ENCODE results near the gene PRKACA. TPM values are rescaled to one million over a fixed set of nuclear protein-coding genes. Genes with fewer than 3 reads are reported as not detected.
A peak's percentile ranks its signal among the peaks of the same experiment; 100 is the strongest.

PRKACA gene
- total and polyA plus RNA-seq, 7 donors, result 33.6 to 59.1 (median 36.6) TPM

DNA sequence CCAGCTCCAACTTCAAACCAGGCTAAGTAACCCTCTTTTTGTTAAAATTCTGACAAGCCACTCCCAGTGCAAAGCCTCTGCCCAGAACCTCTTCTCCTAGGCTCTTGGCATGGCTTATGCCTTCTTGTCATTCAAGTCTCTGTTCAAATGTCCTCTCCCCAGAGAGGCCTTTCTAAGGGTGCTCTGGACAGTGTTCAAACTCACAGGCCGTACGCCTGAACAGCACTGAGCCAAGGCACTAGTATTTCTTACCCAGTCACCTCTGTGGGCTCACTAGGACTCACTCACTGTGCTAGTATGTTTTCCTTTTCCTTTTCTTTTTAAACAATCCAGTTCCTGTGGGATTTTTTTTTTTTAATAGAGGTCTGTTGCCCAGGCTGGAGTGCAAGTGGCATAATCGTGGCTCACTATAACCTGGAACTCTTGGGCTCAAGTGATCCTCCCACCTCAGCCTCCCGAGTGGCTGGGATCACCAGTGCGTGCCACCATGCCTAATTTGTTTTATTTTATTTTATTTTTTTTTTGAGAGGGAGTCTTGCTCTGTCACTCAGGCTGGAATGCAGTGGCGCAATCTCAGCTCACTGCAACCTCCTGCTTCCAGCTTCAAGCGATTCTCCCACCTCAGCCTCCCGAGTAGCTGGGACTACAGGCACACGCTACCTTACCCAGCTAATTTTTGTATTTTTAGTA is 21.2 kb upstream of the PRKACA start:
- WGBS, 2 donors, result 87 to 88% methylated on average over 9 of the region's 9 CpGs

DNA sequence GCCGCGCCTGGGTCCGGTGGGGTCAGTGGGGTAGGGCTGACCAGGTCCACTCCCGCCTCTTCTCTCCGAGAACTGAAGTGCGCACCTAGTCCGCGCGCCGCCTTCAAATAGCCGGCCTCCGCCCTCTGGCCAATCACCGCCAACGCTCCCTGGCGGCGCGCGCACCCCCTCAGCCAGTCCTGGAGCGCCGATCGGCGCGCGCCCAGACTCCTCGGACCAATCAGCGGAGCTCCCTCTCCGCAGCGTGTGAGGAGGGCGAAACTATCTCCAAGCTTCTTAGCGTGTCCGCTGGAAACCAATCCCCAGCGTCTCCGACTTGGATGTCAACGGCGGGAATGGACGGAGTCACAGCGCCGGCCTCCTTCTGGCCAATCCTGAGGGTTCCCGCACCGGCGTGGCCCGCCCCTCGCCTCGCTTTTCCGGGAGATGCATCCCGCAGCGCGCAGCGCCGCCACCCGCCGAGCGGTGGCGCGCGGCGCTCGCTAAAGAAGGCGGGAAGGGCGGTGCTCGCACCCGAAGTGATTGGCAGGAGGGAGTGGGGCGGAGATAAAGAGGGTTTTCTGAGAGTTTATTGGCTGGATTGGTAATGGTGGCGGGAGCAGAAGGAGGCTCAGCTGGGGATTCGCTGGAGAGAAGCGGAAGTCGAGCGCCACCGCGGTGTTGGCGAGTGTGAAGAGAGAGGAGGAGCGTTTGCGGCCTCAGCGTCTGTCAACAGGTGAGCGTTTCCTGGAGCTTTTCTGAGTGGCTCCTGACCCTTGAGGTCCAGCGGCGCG is 19.1 kb upstream of the PRKACA start, which contains the start of gene ASF1B:
Gene ASF1B (minus strand): TSS at position 81 of the 773 bp plus-strand sequence. CDS start 133 bp downstream, outside the sequence.
- intact Hi-C loops (cut with DNase I), result loop anchor here (2.0 kb wide), 3 partner anchors 18 to 270 kb away; no protein-coding TSS in a partner anchor
- peak; percentile 100 for DNase-seq
- H3K27me3 ChIP-seq, result no peaks in the 10 kb centered on the region
- WGBS, 2 donors, result 0% methylated on average over 78 of the region's 78 CpGs
- no peak for TF ChIP-seq EP300 (IDR thresholded peaks at IDR 0.05)
- TF ChIP-seq, protein P1, sequence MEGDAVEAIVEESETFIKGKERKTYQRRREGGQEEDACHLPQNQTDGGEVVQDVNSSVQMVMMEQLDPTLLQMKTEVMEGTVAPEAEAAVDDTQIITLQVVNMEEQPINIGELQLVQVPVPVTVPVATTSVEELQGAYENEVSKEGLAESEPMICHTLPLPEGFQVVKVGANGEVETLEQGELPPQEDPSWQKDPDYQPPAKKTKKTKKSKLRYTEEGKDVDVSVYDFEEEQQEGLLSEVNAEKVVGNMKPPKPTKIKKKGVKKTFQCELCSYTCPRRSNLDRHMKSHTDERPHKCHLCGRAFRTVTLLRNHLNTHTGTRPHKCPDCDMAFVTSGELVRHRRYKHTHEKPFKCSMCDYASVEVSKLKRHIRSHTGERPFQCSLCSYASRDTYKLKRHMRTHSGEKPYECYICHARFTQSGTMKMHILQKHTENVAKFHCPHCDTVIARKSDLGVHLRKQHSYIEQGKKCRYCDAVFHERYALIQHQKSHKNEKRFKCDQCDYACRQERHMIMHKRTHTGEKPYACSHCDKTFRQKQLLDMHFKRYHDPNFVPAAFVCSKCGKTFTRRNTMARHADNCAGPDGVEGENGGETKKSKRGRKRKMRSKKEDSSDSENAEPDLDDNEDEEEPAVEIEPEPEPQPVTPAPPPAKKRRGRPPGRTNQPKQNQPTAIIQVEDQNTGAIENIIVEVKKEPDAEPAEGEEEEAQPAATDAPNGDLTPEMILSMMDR (IDR thresholded peaks at IDR 0.05), result peak; percentile 66 to 92 (median 76)
- TF ChIP-seq POLR2A (IDR thresholded peaks at IDR 0.05), result peak; percentile 14 to 72
- peak; percentile 73 to 90 (median 85) for TF ChIP-seq POLR2AphosphoS5 (IDR thresholded peaks at IDR 0.05)
- no peaks in the 10 kb centered on the region for H3K9me3 ChIP-seq
- peak within 1 kb of the TSS; percentile 65 to 88 (median 76) for H3K4me3 ChIP-seq
- H3K4me1 ChIP-seq, result peaks cover 0 to 28% (median 27%) of the 10 kb centered on the region in 4 donors
- H3K36me3 ChIP-seq, result no peaks in the 10 kb centered on the region
- peak within 1 kb of the TSS; percentile 95 to 98 (median 96) for H3K27ac ChIP-seq

More for the DNA sequence above, 21.2 kb upstream of the PRKACA start:
- no peak for TF ChIP-seq POLR2A (IDR thresholded peaks at IDR 0.05)
- TF ChIP-seq POLR2AphosphoS5 (IDR thresholded peaks at IDR 0.05), result peak in 2 of 4 donors; percentile 18 to 51
- TF ChIP-seq, protein P1 (IDR thresholded peaks at IDR 0.05), result no peak
- Histone ChIP-seq H3K4me3 (no peak overlapping the region), H3K27ac (peak overlapping the region; percentile 95 to 98 (median 96)), H3K4me1 (peaks cover 0 to 28% (median 27%) of the 10 kb centered on the region in 4 donors), H3K36me3 (no peaks in the 10 kb centered on the region), H3K9me3 (no peaks in the 10 kb centered on the region), H3K27me3 (no peaks in the 10 kb centered on the region)
- no peak for DNase-seq
- intact Hi-C loops (cut with DNase I), result no loop called here

DNA sequence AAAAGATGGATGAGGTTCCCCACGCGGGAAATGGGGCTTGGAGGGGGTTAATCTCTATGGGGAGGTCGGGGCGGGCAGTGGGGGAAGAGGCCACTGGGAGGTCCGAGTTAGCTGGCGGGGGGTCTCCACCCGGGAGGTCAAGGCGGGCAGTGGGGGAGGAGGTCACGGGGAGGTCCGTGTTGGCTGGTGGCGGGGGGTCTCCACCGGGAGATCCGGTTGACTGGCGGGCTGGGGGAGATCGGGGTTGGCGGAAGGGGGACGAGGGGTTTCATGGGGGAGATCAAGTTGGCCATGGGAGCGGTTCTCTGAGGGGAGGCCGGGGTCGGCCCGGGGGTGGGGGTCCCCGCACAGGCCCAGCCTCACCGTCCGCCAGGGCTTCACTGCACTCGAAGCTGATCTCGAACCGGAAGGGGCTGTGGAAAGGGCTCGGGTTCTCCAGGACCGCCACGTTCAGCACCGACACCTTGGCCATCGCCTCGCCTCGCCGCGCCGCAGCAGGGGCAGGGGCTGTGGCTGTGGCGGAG is 18.5 kb upstream of the PRKACA start:
- no peaks in the 10 kb centered on the region for H3K36me3 ChIP-seq
- DNase-seq, result no peak
- H3K9me3 ChIP-seq, result no peaks in the 10 kb centered on the region
- intact Hi-C loops (cut with DNase I), result loop anchor here (2.0 kb wide), 3 partner anchors 17 to 271 kb away; no protein-coding TSS in a partner anchor
- H3K27ac ChIP-seq, result peak overlapping the region; percentile 64 to 71 (median 69)
- 0 to 1% methylated on average over 38 of the region's 38 CpGs for WGBS, 2 donors
- no peaks in the 10 kb centered on the region for H3K27me3 ChIP-seq
- H3K4me3 ChIP-seq, result peak overlapping the region; percentile 20 to 60 (median 50)
- TF ChIP-seq, protein P1 (IDR thresholded peaks at IDR 0.05), result no peak
- TF ChIP-seq POLR2AphosphoS5 (IDR thresholded peaks at IDR 0.05), result no peak
- no peak for TF ChIP-seq POLR2A (IDR thresholded peaks at IDR 0.05)
- H3K4me1 ChIP-seq, result peaks cover 0 to 28% (median 27%) of the 10 kb centered on the region in 4 donors

DNA sequence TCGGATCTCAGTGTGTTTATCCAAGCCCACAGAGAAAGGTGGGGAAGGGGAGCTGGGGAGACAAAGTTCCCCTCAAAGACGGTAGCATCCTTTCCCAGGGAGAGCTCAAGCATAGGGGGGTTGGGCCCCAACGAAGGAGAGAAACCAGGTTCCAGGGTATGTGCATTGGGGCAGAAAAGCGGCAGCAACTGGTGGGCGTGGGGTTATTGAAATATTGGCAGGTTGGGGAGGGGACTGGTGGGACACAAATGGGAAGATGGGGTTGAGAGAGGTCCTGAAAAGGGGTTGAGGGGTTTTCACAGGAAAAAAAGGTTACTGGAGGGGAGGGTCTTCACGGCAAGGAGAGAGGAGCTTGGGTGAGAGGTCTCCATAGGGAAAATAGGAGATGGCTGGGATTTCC is 17.8 kb upstream of the PRKACA start:
- intact Hi-C loops (cut with DNase I), result no loop called here
- Histone ChIP-seq H3K4me1 (peaks cover 0 to 28% (median 27%) of the 10 kb centered on the region in 4 donors), H3K27me3 (no peaks in the 10 kb centered on the region), H3K4me3 (no peak overlapping the region), H3K27ac (no peak overlapping the region), H3K36me3 (no peaks in the 10 kb centered on the region), H3K9me3 (no peaks in the 10 kb centered on the region)
- WGBS, 2 donors, result 19 to 45% methylated on average over 6 of the region's 6 CpGs
- TF ChIP-seq POLR2A (IDR thresholded peaks at IDR 0.05), result no peak
- TF ChIP-seq POLR2AphosphoS5 (IDR thresholded peaks at IDR 0.05), result no peak
- TF ChIP-seq, protein P1 (IDR thresholded peaks at IDR 0.05), result no peak
- TF ChIP-seq EP300 (IDR thresholded peaks at IDR 0.05), result no peak
- DNase-seq, result no peak
